CD4-positive, alpha-beta T cell treated with Interleukin-4 for 4 hours (primary cell): ENCODE data around the gene THRB.

ENCODE experiments used
- DNase-seq: peaks from one replicate; pipeline ENCODE4 v3.0.0-alpha.2; 2020

Gene THRB

DNA sequence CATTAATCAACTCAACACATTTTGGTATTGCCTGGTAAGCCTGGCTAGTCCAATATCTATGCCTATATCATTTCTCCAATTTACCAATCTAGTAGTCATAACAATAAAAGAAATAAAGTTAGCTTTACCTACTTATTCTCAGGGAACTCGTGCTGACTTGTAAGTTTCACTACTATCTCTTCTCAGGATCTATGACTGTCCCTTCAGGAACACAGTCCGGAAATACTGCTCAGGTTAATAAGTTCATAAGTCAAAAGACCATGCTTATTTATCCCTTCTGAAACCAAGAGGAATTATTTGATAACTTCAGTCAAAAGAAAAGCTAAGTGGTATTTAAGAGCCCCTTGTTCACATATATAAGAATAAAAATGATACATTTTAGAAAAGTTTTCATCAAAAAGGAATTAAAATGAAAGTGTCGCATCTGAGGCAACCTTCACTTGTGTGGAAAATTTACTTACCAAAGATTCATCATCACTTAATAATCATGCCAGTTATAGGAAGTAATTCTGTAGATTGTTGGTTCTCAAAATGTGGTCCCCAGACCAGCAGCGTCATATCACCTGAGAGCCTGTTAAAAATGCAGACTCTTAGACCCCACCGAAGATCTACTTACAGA lies 15.5 kb upstream of the THRB start:
- DNase-seq: no peak

- DNase-seq: no peak
Observed at GRCh38 chr3:24508423-24508839, 13.8 kb upstream of the THRB start.

- no peak for DNase-seq
Observed at GRCh38 chr3:24507776-24508422, 13.2 kb upstream of the THRB start.

GRCh38 chr3:24506966-24507775 lies 12.5 kb upstream of the THRB start:
- no peak for DNase-seq

DNA sequence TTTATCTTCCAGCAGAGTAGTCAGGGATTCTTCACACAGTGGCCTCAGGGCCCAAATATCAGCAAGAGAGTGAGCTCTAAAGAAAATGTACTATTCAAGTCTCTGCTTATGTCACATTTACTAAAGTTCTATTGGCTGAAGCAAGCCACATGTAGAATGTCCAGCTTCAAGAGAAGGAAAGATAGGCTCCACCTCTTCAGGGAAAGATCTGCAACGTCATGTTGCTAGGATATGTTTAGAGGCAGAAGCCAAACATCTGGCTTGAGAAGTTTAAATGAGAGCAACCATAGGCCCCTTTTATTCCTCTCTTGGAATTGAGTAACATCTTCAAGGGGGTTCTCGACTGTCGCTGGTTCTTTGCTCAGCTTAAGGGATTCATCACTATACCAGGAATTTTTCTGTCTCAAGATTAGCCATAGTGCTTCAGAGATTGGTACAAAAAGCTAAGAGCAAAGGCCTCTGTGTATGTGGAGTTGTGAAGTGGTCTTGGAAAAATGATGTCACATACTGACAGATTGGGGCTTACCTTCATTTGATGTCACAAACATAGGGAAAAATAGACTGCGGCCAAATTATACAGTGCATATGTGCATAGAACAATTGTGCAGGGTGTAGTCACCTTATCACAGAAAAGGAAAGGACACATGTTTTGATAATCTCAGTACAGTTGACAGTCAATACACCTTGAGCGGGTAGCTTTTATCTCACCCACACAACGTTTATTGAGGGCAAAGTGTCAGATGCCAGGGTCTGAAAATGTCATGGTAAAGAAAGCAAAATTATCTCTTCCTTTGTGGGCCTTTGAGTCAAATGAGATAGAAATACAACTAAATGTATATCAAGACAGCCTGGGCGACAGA lies 11.3 kb upstream of the THRB start:
- DNase-seq: no peak

- no peak for DNase-seq
Observed at GRCh38 chr3:24504772-24505171, 10.1 kb upstream of the THRB start.

DNA sequence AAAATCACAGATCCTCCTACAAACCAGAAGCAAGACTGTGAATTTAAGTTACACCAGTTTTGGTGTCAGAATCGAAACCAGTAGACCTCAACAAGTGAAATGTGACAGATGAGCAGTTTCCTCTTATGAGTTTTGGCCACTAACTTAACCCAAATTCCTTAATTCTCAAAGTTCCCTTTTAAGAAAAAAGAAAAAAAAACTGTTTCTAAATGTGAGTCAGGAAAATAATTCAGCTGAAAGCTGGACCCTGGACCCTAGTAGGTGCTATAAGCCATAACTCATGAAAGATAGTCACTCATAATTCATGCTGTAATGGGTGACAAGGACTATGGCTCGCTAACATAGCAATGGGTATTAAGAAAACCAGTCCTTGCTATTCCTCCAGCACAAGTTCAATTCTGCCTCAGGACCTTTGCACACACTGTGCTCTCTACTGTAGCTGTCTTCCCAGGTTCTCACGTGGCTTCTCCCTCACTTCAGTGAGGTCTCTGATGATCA lies 9.0 kb upstream of the THRB start:
- no peak for DNase-seq

- DNase-seq: no peak
Observed at GRCh38 chr3:24502690-24503089, 8.0 kb upstream of the THRB start.

DNA sequence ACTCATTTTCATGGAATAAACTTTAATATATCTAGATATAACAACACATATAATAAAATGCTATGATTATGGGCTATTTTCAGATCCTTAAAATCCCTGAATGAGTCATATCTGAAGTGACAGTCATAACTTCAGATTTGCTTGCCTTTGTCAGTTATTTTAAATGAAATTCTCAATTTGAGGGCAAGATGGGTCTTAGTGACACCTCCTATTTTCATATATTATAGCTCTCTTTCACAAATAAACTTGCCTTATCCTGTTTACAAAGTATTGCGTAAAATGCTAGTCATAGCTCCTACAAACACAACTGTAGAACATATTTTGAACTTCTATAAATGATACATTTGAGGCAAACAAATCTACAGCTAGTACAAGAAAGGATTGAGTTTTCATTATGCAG lies 6.2 kb upstream of the THRB start:
- DNase-seq: no peak

DNA sequence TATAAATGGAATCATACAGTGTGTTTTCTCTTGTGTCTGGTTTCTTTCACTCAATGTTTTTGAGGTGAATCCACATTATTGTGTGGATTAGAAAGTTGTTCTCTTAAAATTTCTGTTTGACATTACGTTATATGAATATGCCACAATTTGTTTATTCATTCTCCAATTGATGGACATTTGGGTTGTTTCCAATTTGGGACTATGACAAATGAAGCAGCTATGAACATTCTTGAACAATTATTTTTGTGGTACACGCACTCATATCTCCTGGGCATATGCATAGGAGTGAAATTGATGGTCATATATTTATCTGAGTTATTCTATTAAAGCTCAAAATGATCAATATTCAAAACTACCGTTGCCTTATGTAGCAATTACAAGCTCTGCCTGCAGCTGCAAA lies 5.3 kb upstream of the THRB start:
- no peak for DNase-seq

- DNase-seq: no peak
Observed at GRCh38 chr3:24498796-24499195, 4.1 kb upstream of the THRB start.

GRCh38 chr3:24498391-24498790 lies 3.7 kb upstream of the THRB start:
- no peak for DNase-seq

DNA sequence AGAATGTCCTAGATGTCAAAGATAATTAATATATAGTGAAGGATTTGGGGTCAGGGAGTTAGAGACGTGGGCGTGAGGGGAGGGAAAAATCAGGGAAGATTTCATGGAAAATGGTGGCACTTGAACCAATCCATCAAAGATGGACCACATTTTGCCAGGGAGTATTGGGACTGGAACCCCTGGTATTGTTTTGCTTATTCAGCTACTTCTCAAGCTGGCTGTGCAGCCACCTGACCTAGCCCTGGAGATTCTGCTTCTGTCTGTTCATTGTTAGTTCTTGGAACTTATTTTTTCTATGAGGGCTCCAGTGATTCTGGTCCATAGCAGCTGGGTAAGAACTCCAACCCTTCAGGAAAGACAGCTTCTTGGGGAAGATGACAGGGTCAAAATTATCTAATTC lies 3.3 kb upstream of the THRB start:
- no peak for DNase-seq

DNA sequence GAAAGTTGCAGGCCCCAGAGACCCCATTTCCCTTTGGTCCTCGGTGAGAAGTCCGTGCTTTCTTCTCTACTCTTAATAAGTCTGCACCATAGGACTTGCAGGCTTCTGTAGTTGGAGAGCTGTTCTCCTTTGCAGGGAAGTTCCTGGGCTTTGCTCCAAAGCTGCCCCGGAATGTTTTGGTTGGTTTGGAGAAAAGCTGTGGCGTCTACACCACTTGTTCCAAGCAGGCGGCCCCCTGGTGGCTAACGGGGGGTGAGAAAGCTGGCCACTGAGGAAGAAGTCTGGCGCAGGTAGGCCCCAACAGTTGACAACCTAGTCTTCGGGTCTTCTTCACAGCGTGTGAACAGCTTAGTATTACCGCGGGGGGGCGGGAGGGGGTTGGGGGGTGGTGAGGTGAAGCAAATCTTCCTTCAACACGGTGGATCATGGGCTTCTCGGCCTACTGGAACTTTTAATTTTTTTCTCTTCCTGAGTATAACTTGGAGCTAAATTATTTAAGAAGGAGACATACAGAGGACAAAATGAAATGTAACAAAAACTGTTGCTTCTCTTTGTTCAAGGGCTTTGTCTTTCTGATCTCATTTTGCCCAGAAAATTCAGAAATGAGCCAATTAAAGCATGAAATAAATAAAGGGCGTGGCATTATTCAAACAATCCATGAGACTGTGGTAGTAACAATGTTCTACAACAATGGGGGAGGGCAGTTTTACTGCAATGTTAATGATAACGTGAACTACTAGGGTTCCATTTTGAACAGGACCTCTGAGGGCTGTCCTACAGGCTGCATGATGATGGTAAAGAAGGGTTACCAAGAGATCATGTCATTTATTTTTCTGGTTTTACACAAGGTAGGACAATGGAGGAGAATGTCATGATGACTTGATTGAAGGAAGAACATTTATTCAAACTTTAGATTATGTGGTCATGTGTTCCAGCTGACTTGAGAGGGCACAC lies 2.2 kb upstream of the THRB start:
- DNase-seq: no peak

GRCh38 chr3:24495326-24495994 lies 810 bp upstream of the THRB start:
- DNase-seq: no peak

- no peak for DNase-seq
Observed at GRCh38 chr3:24493746-24494617, 668 bp downstream of the THRB start.

DNA sequence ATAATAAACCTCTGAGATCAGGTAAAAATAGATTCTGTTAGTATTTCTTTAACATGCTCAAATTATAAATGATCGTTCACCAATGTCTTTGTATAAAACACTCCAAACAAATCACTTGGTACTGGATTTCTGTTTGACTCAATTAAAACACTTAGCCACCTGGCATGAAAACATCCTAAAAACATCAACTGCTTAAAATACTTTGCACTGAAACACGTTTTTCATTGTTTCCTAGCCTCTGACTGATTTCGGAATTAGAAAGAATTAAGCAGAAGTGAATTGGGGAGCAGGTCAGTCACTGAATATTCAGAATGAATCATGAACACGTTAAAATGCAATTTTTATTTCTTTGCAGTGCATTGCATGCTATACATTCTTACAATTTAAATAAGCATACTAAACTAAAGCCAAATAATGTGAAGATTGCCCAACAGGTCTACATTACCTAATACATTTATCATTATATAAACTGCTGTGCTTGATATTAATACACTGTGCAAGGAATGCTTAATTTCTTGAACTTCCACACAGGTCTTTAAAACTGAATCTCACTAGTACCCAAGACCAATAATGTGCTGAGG lies 1.6 kb downstream of the THRB start:
- no peak for DNase-seq

GRCh38 chr3:24490151-24490550 lies 4.5 kb downstream of the THRB start:
- DNase-seq: no peak

- DNase-seq: no peak
Observed at GRCh38 chr3:24487325-24488262, 7.1 kb downstream of the THRB start.
